Upper lobe of left lung (tissue), 4 donors: Measurements from ENCODE around the gene TP63.

Source experiments
- CTCF ChIP-seq, 6 experiments: fragments of 450-650 bp in 4 of 6; fragments of 200-600 bp in 2 of 6; sonication (generic) in 2 of 6; IDR thresholded peaks; one replicate each; pipeline ENCODE4 v1.5.1; 2016 to 2019; ENCODE audit warnings: antibody characterized with exemption in 6 of 6
- EP300 ChIP-seq, 4 donors: sonication (generic); formaldehyde crosslinking; IDR thresholded peaks; one replicate each; pipeline ENCODE4 v1.5.1; 2017; ENCODE audit warnings: antibody characterized with exemption in 4 of 4, control low read depth in 2 of 4
- POLR2A ChIP-seq, 4 donors: fragments of 450-650 bp; IDR thresholded peaks; one replicate each; pipeline ENCODE4 v1.5.1; 2016 to 2017; ENCODE audit warnings: antibody characterized with exemption in 4 of 4, mild to moderate bottlenecking in 2 of 4
- POLR2AphosphoS5 ChIP-seq, 2 donors: sonication (generic); formaldehyde crosslinking; IDR thresholded peaks; one replicate each; pipeline ENCODE4 v1.5.1; 2017; ENCODE audit warnings: antibody characterized with exemption in 2 of 2

GRCh38 chr3:189842681-189843602 is 211.8 kb downstream of the TP63 start:
- TF ChIP-seq POLR2A (IDR thresholded peaks at IDR 0.05) (no peak), EP300 (IDR thresholded peaks at IDR 0.05) (no peak), CTCF (IDR thresholded peaks at IDR 0.05) (no peak), POLR2AphosphoS5 (IDR thresholded peaks at IDR 0.05) (no peak)
